ENCODE data around the gene C1GALT1.
"Not testable (repeated sequence)": the region's sequence is repeated elsewhere in the genome, so short reads cannot be mapped to it uniquely, and the experiment has no call there.

Gene C1GALT1

GRCh38 chr7:7182156-7183060 lies at the start of gene C1GALT1:
Gene C1GALT1, plus strand, starts transcription at chr7:7182544. Its CDS starts 51,776 bp downstream, at chr7:7234320.
- DNase-seq, result peak; percentile 98

DNA sequence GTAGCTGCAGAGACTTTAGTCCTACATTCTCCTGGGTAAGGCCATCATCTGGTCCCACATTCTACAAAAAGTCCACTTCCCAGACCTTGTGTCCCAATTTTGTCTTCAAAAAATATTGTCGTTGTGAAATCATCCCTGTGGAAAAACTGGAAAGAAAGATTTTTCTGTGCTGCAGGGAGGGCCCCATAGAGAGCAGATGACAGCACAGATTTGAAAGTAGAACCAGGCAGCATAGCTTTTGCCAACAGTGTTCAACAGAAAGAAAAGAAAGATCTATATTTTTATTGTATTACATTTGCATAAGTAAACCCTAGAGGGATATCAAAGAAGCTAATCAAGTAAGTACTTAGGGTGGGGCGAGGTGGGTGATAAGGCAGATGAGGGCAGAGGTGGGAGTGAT lies 48.3 kb upstream of the C1GALT1 start:
- no peak for DNase-seq

GRCh38 chr7:7135074-7135473 lies 47.3 kb upstream of the C1GALT1 start:
- DNase-seq, result no peak

DNA sequence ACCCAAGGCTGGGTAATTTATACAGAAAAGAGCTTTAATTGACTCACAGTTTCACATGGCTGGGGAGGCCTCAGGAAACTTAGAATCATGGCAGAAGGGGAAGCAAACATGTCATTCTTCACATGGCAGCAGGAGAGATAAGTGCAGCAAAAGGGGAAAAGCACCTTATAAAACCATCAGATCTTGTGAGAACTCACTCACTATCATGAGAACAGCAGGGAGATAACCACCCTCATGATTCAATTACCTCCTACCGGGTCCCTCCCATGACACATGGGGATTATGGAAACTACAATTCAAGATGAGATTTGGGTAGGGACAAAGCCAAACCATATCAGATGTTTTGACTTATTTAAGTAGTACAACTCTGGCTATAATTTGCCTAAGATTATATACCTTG lies 46.4 kb upstream of the C1GALT1 start:
- DNase-seq, result not testable (repeated sequence)

DNA sequence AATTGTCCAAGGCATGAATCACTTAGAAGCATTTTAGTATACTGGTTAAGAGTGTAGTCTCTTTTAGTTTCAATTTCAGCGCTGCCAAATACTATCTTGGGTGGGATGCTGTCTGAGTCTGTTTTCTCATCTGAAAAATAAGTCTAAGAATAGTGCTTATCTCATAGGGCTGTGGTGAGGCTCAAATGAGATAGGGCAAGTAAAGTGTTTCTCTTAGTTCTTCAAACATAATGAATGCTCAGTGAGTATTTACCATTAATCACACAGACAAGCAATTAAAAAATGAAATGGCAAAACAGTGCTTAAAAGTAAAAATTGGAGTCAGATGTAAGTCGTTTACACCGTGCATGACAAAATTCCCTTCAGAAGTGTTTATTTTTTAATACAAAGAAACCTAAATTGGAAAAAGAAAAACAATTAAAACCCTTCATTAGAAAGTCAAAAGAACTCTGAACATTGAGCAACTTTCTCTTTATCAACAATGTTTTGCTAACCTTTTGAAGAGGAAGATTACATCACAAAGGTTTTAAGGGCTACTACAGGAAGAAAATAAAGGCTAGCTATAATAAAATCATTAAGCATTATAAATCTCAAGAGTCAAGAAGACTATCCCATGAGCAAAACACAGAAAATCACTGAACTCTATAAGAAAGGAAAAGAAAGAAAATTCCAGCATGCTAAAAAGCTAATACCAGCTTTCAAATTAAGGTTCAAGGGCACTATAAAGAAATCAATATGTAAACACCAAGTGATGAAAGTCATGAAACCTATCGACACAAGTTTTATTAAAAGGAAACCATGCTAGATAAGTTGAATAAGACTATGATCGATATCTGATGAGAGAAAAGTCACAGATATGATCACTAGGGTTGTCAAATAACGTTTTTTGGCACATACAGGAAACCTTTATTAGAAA lies 45.6 kb upstream of the C1GALT1 start:
- no peak for DNase-seq

DNA sequence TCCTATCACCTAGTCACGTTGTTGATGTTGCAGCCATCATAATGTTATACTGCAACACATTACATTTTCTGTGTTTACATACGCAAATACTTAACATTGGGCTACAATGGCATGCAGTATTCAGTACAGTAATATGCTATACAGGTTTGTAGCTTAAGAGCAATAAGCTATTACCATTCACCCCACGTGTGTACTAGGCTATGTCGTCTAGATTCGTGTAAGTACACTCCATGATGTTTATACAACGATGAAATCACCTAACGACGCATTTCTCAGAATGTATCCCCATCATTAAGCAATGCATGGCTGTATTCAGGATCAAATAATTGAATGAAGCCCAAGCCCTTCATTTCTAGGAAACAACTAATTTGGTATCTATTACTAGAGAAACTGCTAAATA lies 43.4 kb upstream of the C1GALT1 start:
- no peak for DNase-seq

GRCh38 chr7:7143404-7143803 lies 38.9 kb upstream of the C1GALT1 start:
- DNase-seq, result not testable (repeated sequence)

- not testable (repeated sequence) for DNase-seq
Measured at GRCh38 chr7:7145151-7145550, 37.2 kb upstream of the C1GALT1 start.

GRCh38 chr7:7146837-7147236 lies 35.5 kb upstream of the C1GALT1 start:
- DNase-seq, result peak; percentile 91

DNA sequence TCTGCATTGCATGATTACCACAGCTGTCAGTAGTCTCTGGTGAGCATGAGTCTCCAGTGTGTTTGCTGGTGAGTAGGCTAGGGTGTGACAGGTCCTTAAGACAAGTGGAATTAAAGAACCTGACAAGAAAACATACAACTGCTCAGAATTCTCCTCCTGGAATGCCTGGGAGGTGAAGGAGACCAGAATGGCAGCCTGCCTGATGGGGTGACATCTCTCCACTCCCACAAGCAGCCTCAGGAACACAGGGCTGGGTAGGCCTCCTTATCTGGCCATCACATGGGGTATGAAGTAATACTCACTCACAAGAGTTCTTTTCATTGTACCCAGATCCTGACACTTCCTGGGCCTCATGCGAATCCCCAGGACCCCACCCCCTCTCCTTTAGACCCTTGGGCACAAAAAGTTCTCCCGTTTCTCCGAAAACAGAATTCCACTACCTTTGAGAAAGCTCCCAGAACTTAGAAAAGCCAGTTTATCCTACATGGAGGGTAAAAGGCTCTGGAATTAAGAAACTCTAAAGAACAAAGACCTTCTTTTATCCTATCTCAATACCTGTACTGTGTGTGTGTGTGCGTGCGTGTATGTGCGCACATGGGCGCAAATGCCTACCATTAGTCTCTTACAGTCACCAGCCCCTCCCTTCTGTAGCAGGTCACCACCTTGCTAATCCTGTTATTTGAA lies 33.4 kb upstream of the C1GALT1 start:
- no peak for DNase-seq

DNA sequence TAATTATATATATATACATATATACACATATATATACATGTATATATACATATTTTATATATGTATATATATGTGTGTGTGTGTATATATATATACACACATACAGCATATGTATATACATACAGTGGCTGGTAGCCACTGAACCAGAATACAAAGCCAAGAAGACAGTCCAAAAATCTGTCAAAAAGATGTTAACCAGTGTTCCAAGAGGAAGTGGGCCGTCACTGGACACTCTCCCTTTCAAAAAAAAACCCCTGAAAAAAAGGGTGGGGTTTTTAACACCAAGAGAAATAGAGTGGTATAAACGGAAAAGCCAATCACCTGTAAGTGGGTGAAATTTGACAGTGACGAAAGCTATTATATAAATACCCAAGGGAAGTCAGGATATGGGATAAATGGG lies 31.1 kb upstream of the C1GALT1 start:
- peak; percentile 2 for DNase-seq

- DNase-seq, result no peak
Measured at GRCh38 chr7:7151865-7152264, 30.5 kb upstream of the C1GALT1 start.

DNA sequence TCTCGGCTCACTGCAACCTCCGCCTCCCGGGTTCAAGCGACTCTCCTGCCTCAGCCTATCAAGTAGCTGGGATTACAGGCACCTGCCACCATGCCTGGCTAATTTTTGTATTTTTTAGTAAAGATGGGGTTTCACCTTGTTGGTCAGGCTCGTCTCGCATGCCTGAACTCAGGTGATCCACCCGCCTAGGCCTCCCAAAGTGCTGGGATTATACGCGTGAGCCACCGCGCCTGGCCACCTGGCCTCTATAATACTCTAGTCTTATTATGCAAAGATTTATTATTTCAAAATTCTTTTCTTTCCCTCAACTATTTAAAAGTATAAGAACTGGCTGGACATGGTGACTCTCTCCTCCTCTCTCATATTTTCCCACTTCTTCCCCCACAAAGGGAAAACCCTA lies 30.0 kb upstream of the C1GALT1 start:
- no peak for DNase-seq

- DNase-seq, result not testable (repeated sequence)
Measured at GRCh38 chr7:7154355-7154754, 28.0 kb upstream of the C1GALT1 start.

- no peak for DNase-seq
Measured at GRCh38 chr7:7156663-7157062, 25.7 kb upstream of the C1GALT1 start.

DNA sequence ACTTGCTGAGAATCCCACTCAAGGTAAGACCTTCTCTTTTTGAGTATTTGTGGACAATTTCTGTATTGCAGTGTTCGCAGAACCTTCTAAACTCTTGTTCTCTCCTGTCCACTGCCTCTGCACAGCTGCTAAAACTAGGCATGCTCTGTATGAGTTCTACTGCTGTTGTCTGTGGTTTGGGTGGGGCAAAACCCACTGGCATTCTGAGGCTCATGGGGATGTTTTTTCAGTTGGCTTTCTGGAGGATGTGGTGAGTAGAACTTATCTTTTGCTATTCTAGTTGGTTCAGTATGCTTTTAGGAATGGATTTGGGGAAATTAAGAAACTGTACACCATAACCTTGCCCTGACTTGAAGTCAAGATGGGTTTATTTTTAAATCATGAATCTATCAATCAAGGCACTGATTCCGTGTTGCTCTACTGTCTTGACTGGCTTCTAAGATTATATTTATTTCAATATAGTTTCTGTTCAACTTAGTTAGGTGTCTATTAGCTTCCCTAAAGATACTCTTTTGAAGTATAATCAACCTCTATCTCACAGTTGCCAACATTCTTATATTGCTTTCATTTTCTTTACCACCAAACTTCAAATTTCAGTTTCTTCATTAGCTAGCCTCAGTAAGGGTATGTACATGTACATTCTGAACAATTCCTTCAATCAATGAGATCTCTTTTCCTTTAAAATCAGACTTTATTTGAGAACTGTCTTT lies 25.0 kb upstream of the C1GALT1 start:
- DNase-seq, result peak; percentile 98

- DNase-seq, result no peak
Measured at GRCh38 chr7:7157887-7158271, 24.5 kb upstream of the C1GALT1 start.

- peak; percentile 64 for DNase-seq
Measured at GRCh38 chr7:7159063-7159658, 23.2 kb upstream of the C1GALT1 start.

DNA sequence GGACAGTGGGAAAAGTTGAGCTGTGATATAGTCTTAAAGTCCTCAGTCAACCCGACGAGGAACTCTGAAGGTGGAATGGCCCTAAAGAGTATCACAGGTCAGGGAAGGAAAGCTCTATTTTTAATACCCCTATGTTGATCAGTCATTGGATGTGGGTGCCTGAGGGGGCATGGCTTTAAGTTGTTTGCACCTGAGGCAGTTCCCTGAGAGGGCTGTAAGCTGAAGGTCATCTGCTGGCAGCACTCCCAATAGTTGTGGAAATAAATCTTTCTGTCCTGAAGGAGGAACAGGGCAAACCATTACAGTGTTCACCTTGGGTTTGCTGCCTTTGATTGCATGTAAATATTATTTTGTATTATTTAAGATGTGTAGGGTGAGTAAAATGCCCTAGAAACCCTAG lies 17.8 kb upstream of the C1GALT1 start:
- DNase-seq, result no peak

GRCh38 chr7:7165372-7165771 lies 17.0 kb upstream of the C1GALT1 start:
- no peak for DNase-seq

GRCh38 chr7:7166318-7166717 lies 16.0 kb upstream of the C1GALT1 start:
- DNase-seq, result no peak

DNA sequence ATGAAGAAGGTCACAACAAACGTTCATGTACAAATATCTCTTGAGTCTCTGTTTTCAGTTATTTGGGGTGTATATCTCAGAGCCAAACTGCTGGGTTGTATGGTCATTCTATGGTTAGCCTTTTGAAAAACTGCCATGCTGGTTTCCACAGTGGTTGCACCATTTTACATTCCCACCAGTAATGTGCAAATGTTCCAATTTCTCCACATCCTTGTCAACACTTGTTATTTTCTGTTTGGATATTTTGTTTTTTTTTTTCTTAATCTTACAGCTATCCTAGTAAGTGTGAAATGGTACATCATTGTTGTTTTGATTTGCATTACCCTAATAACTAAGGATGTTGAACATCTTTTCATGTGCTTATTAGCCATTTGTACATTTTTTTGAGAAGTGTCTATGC lies 13.0 kb upstream of the C1GALT1 start:
- DNase-seq, result no peak

All from MV-4-11 (cell line).